GM21737 (cell line): Measurements from ENCODE around the gene PRRG2.

Experiments
- ATAC-seq: cut with Tn5 transposase; IDR thresholded peaks from one replicate; pipeline ENCODE4 v1.9.1; 2021; ENCODE audit warnings: mild to moderate bottlenecking, moderate library complexity; ENCODE audit not compliant: unreplicated experiment

The PRRG2 gene

GRCh38 chr19:49585023-49585422, 3.9 kb downstream of the PRRG2 start:
- no peak for ATAC-seq

GRCh38 chr19:49587227-49587626, 6.1 kb downstream of the PRRG2 start:
- ATAC-seq = no peak

- no peak for ATAC-seq
Measured at GRCh38 chr19:49588365-49589122, 7.4 kb downstream of the PRRG2 start.

- no peak for ATAC-seq
Measured at GRCh38 chr19:49589502-49589905, 8.4 kb downstream of the PRRG2 start.

GRCh38 chr19:49590071-49590970, 9.2 kb downstream of the PRRG2 start:
- ATAC-seq = peak; percentile 62

- ATAC-seq = no peak
Measured at GRCh38 chr19:49590971-49591730, 10.0 kb downstream of the PRRG2 start, which contains the start of gene PRR12. TSS of gene PRR12 (plus strand) at chr19:49591182. CDS start at chr19:49591655, 473 bp downstream.

- no peak for ATAC-seq
Measured at GRCh38 chr19:49591731-49592485, 10.8 kb downstream of the PRRG2 start.

- no peak for ATAC-seq
Measured at GRCh38 chr19:49592486-49593232, 11.5 kb downstream of the PRRG2 start.

GRCh38 chr19:49593233-49594113, 12.4 kb downstream of the PRRG2 start:
- peak; percentile 45 for ATAC-seq

GRCh38 chr19:49594157-49594992, 13.3 kb downstream of the PRRG2 start:
- ATAC-seq = no peak

- no peak for ATAC-seq
Measured at GRCh38 chr19:49594993-49595818, 14.1 kb downstream of the PRRG2 start.

- ATAC-seq = no peak
Measured at GRCh38 chr19:49595819-49596404, 14.8 kb downstream of the PRRG2 start.

GRCh38 chr19:49596407-49596806, 15.3 kb downstream of the PRRG2 start:
- ATAC-seq = no peak

GRCh38 chr19:49596954-49597702, 16.0 kb downstream of the PRRG2 start:
- no peak for ATAC-seq

GRCh38 chr19:49597703-49597974, 16.5 kb downstream of the PRRG2 start:
- no peak for ATAC-seq
